Measurements from ENCODE around the gene PNKP. TPM values are rescaled to one million over a fixed set of nuclear protein-coding genes. Genes with fewer than 3 reads are reported as not detected.
A peak's percentile ranks its signal among the peaks of the same experiment; 100 is the strongest.

PNKP gene
- total and polyA plus RNA-seq, 10 donors: 36.6 to 203 (median 108) TPM

DNA sequence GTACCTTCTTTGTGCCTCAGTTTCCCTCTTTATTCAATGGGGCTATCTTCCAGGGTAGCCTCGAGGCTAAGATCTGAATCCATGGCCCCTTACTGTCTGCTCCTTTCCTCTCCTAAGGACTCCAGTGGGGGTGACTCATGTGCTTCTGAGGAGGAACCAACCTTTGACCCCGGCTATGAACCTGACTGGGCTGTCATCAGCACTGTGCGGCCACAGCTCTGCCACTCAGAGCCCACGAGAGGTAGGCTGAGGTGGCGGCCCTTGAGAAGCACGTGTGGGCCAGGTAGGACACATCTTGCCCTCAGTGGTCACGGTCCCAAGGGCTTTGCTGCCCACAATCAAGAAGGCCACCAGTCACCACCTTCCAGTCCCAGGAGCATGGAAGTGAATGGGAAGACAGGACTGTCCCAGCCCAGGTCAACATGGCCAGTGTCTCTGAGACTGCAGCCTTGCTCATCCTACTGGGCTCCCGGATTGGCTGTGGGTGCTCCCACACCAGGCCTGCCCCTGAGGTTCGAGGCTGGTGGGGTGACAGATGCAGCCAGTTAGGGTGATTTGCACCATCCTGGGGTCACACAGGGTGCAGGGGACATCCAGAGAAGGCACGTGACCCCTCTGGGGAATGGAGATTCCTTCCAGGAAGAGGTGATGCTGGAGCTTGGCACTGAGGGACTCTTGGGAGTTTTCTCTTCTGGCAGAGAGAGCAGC lies 12.9 kb upstream of the PNKP start:
- TF ChIP-seq CTCF (IDR thresholded peaks at IDR 0.05 in 8 of 11, conservative IDR thresholded peaks at IDR 0.05 in 3 of 11): no peak
- peak in 1 of 3 donors; percentile 7 for TF ChIP-seq POLR2AphosphoS5 (IDR thresholded peaks at IDR 0.05)
- no peak for TF ChIP-seq POLR2A (IDR thresholded peaks at IDR 0.05)
- no peak overlapping the region for H3K4me3 ChIP-seq
- peaks cover 9 to 34% (median 20%) of the 10 kb centered on the region in 6 donors for H3K4me1 ChIP-seq
- no peak for DNase-seq
- H3K27me3 ChIP-seq (replicated peaks in 1 of 7): no peaks in the 10 kb centered on the region
- H3K27ac ChIP-seq: no peak overlapping the region
- intact Hi-C loops (cut with DNase I; ENCODE audit: low total_unique reads): no loop called here
- H3K9me3 ChIP-seq: no peaks in the 10 kb centered on the region
- peaks cover 9 to 68% (median 61%) of the 10 kb centered on the region in 6 donors for H3K36me3 ChIP-seq
- WGBS, 5 donors: 91 to 97% (median 95%) methylated on average over 4 to 10 of the region's 10 CpGs

GRCh38 chr19:49879243-49879963 lies 12.0 kb upstream of the PNKP start:
- H3K36me3 ChIP-seq: peaks cover 9 to 63% (median 52%) of the 10 kb centered on the region in 6 donors
- intact Hi-C loops (cut with DNase I; ENCODE audit: low total_unique reads): no loop called here
- TF ChIP-seq POLR2A (IDR thresholded peaks at IDR 0.05) (no peak), CTCF (IDR thresholded peaks at IDR 0.05 in 8 of 11, conservative IDR thresholded peaks at IDR 0.05 in 3 of 11) (no peak), POLR2AphosphoS5 (IDR thresholded peaks at IDR 0.05) (no peak)
- DNase-seq: peak; percentile 80
- peaks cover 10 to 43% (median 26%) of the 10 kb centered on the region in 6 donors for H3K4me1 ChIP-seq
- no peak overlapping the region for H3K4me3 ChIP-seq
- H3K27ac ChIP-seq: peak overlapping the region in 3 of 8 donors; percentile 2 to 100 (median 99)
- WGBS, 5 donors: 90 to 98% (median 92%) methylated on average over 12 of the region's 12 CpGs
- no peaks in the 10 kb centered on the region for H3K9me3 ChIP-seq
- no peaks in the 10 kb centered on the region for H3K27me3 ChIP-seq (replicated peaks in 1 of 7)

DNA sequence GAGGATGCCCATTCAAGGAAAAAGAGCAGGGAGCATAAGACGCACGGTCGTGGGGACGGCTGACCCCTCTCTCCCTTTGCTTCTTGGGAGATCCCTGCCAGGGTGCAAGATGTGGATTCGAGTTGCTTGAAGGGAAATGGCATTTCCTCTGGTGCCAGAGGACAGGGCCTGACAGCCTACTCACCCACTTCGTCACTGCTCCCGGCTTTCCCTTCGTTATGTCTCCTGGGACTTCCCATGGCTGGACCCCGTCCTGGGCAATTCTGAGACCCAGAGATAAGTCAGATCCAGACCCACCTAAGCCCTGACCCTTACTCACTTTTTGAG lies 11.3 kb upstream of the PNKP start:
- peak overlapping the region in 6 of 8 donors; percentile 72 to 87 (median 82) for H3K4me3 ChIP-seq
- TF ChIP-seq CTCF (IDR thresholded peaks at IDR 0.05 in 8 of 11, conservative IDR thresholded peaks at IDR 0.05 in 3 of 11) (no peak), POLR2AphosphoS5 (IDR thresholded peaks at IDR 0.05) (no peak), POLR2A (IDR thresholded peaks at IDR 0.05) (no peak)
- intact Hi-C loops (cut with DNase I; ENCODE audit: low total_unique reads): no loop called here
- peaks cover 9 to 63% (median 46%) of the 10 kb centered on the region in 6 donors for H3K36me3 ChIP-seq
- H3K4me1 ChIP-seq: peaks cover 10 to 45% (median 26%) of the 10 kb centered on the region in 6 donors
- no peaks in the 10 kb centered on the region for H3K27me3 ChIP-seq (replicated peaks in 1 of 7)
- H3K27ac ChIP-seq: peak overlapping the region in 7 of 8 donors; percentile 96 to 100 (median 99)
- no peaks in the 10 kb centered on the region for H3K9me3 ChIP-seq
- WGBS, 5 donors: 86 to 92% (median 86%) methylated on average over 9 of the region's 9 CpGs
- DNase-seq: peak; percentile 75
